Endothelial cell of umbilical vein (primary cell): ENCODE results near the gene COX8C. TPM values are rescaled to one million over a fixed set of nuclear protein-coding genes. Genes with fewer than 3 reads are reported as not detected.

Experiments
- BruUV-seq: library from RNA; stranded (reverse); fragments of 400-500 nt; replicated peaks from 2 replicates; lab custom pipeline; 2021; lab: Mats Ljungman, UMichigan
- CTCF ChIA-PET: fragments of 300-600, 350-600 bp; sonication (Branson Sonifier 250); formaldehyde crosslinking; loops from one replicate; lab custom pipeline; 2021; ENCODE audit warnings: antibody characterized with exemption, inconsistent platforms; lab: Charles Lee
- POLR2A ChIA-PET: fragments of 300-600, 350-600 bp; sonication (Branson Sonifier 250); formaldehyde crosslinking; loops from one replicate; lab custom pipeline; 2021; ENCODE audit warnings: antibody characterized with exemption, inconsistent platforms; lab: Charles Lee
- DNase-seq: peaks from one replicate; pipeline ENCODE4 v3.0.0-alpha.2; 2011; ENCODE audit warnings: low read depth, low spot score
- FAIRE-seq: peaks from 2 replicates; lab custom pipeline; 2011; peaks lifted over from hg19 to GRCh38; lab: Jason Lieb, UNC
- H2AFZ ChIP-seq: 2 replicates; pipeline ENCODE4 v1.6.0; 2012; ENCODE audit warnings: low read depth, low read length, control low read depth, inconsistent platforms
- H3K27ac ChIP-seq: 2 replicates; pipeline ENCODE4 v1.5.1; 2011; ENCODE audit warnings: low read depth, mild to moderate bottlenecking, control low read depth, low read length, moderate library complexity; ENCODE audit not compliant: insufficient read depth
- H3K27me3 ChIP-seq, 2 experiments: 2 replicates each; pipeline versions ENCODE4 v1.6.0 to v1.6.1; 2011; ENCODE audit warnings: low read length in 2 of 2, mixed read lengths in 1 of 2; ENCODE audit not compliant: control insufficient read depth in 2 of 2, insufficient read depth in 2 of 2
- H3K36me3 ChIP-seq, 2 experiments: 2 replicates in 1 of 2; 3 replicates in 1 of 2; pipeline ENCODE4 v1.5.1; 2011; ENCODE audit warnings: low read length in 2 of 2, mild to moderate bottlenecking in 1 of 2, moderate library complexity in 1 of 2; ENCODE audit not compliant: control insufficient read depth in 2 of 2, insufficient read depth in 2 of 2; ENCODE audit errors: extremely low read depth in 1 of 2
- H3K4me1 ChIP-seq: 3 replicates; pipeline ENCODE4 v1.5.1; 2011; ENCODE audit warnings: mild to moderate bottlenecking, low read length; ENCODE audit not compliant: control insufficient read depth, insufficient read depth; ENCODE audit errors: extremely low read depth
- H3K4me2 ChIP-seq: 2 replicates; pipeline ENCODE4 v1.6.1; 2011; ENCODE audit warnings: low read length, control low read depth, mixed read lengths; ENCODE audit not compliant: insufficient read depth
- H3K4me3 ChIP-seq, 3 experiments: fragments of 200-600 bp in 1 of 3; sonication (generic), shearing (Covaris generic) in 1 of 3; replicated peaks in 1 of 3; 2 replicates each; pipeline ENCODE4 v1.5.1; 2011 to 2016; ENCODE audit warnings: control low read depth in 3 of 3, low read length in 3 of 3, mild to moderate bottlenecking in 2 of 3, inconsistent platforms in 1 of 3, low read depth in 1 of 3, moderate library complexity in 1 of 3; ENCODE audit not compliant: insufficient read depth in 1 of 3
- H3K79me2 ChIP-seq: 2 replicates; pipeline ENCODE4 v1.6.0; 2012; ENCODE audit warnings: low read length, inconsistent platforms; ENCODE audit not compliant: control insufficient read depth, insufficient read depth
- H3K9ac ChIP-seq: replicated peaks from 2 replicates; pipeline ENCODE3; 2011; ENCODE audit warnings: low read length, control low read depth; ENCODE audit not compliant: insufficient read depth; ENCODE audit errors: extremely low read depth
- H3K9me1 ChIP-seq: replicated peaks from 3 replicates; pipeline ENCODE4 v1.6.0; 2011; ENCODE audit warnings: mild to moderate bottlenecking, low read length; ENCODE audit not compliant: control insufficient read depth, insufficient read depth; ENCODE audit errors: extremely low read depth
- H3K9me3 ChIP-seq: replicated peaks from 2 replicates; pipeline ENCODE4 v1.5.1; 2012; ENCODE audit warnings: low read length, inconsistent platforms; ENCODE audit not compliant: control insufficient read depth, insufficient read depth
- H4K20me1 ChIP-seq: replicated peaks from 2 replicates; pipeline ENCODE3; 2011; ENCODE audit warnings: mild to moderate bottlenecking, low read length; ENCODE audit not compliant: control insufficient read depth, insufficient read depth; ENCODE audit errors: extremely low read depth
- EZH2 ChIP-seq: IDR thresholded peaks from 2 replicates; pipeline ENCODE4 v1.6.1; 2012; ENCODE audit warnings: borderline replicate concordance, low read depth, mild to moderate bottlenecking, moderate library complexity, low read length, inconsistent platforms; ENCODE audit not compliant: severe bottlenecking
- FOS ChIP-seq: IDR thresholded peaks from 2 replicates; pipeline ENCODE4 v1.6.1; 2011; ENCODE audit warnings: mild to moderate bottlenecking, low read length, moderate library complexity, borderline replicate concordance; ENCODE audit not compliant: insufficient read depth
- GATA2 ChIP-seq: IDR thresholded peaks from 2 replicates; pipeline ENCODE4 v1.7.0; 2011; ENCODE audit warnings: low read depth, mild to moderate bottlenecking, moderate library complexity, mixed read lengths, low read length; ENCODE audit not compliant: insufficient read length, insufficient read depth
- JUN ChIP-seq: IDR thresholded peaks from 2 replicates; pipeline ENCODE4 v1.6.1; 2011; ENCODE audit warnings: borderline replicate concordance, low read depth; ENCODE audit not compliant: insufficient read length, insufficient read depth
- MYC ChIP-seq: IDR thresholded peaks from one replicate; pipeline ENCODE4 v1.6.1; 2011; ENCODE audit warnings: mild to moderate bottlenecking, low read depth, low read length
- POLR2A ChIP-seq: IDR thresholded peaks from 2 replicates; pipeline ENCODE4 v1.6.1; 2012; ENCODE audit warnings: low read depth, mild to moderate bottlenecking, control low read depth, low read length
- POLR2AphosphoS5 ChIP-seq: IDR thresholded peaks from 2 replicates; pipeline ENCODE4 v1.6.1; 2012; ENCODE audit warnings: low read depth, mild to moderate bottlenecking, control low read depth, low read length, moderate library complexity; ENCODE audit not compliant: insufficient read depth
- dilution Hi-C: fragments of 300-500 bp; cut with MboI; formaldehyde crosslinking; loops from one replicate; pipeline ENCODE4 v1.15.0; 2019; ENCODE audit warnings: low sequenced_read_pairs; ENCODE audit not compliant: extremely low pct_ligation_motif_present
- intact Hi-C: fragments of 100-400 bp; cut with micrococcal nuclease; formaldehyde crosslinking; loops from one replicate; pipeline ENCODE4 v1.10.0; 2022
- polyA plus RNA-seq, 4 experiments: library from polyadenylated mRNA; depleted of rRNA in 3 of 4; stranded (reverse) in 3 of 4; unstranded in 1 of 4; fragments of >200 nt; gene quantifications; 2 replicates each; pipeline versions ENCODE4 v1.2.1 to v1.2.3, GENCODE V29; 2011 to 2012; ENCODE audit warnings: missing spikeins in 1 of 4
- total RNA-seq: library from RNA; stranded (reverse); gene quantifications from 2 replicates; pipeline ENCODE4 v1.2.3, GENCODE V29; 2021
- TF ChIP-seq, protein P1 (sequence below): IDR thresholded peaks from 2 replicates; pipeline ENCODE4 v1.6.1; 2011; ENCODE audit not compliant: insufficient read depth, insufficient read length
- TF ChIP-seq, protein P2 (sequence below), 2 donors: IDR thresholded peaks; 1 replicate in 1 of 2; 2 replicates in 1 of 2; pipeline ENCODE4 v1.5.1; 2011; ENCODE audit warnings: low read length in 2 of 2, mild to moderate bottlenecking in 2 of 2, moderate library complexity in 2 of 2, control low read depth in 1 of 2, inconsistent platforms in 1 of 2, low read depth in 1 of 2; ENCODE audit not compliant: insufficient read depth in 1 of 2; ENCODE audit errors: extremely low read depth in 1 of 2

COX8C gene
- total and polyA plus RNA-seq, 2 donors (not counting 3 experiments of a cell fraction or from before 2014, with no cell fraction given), result not detected

DNA sequence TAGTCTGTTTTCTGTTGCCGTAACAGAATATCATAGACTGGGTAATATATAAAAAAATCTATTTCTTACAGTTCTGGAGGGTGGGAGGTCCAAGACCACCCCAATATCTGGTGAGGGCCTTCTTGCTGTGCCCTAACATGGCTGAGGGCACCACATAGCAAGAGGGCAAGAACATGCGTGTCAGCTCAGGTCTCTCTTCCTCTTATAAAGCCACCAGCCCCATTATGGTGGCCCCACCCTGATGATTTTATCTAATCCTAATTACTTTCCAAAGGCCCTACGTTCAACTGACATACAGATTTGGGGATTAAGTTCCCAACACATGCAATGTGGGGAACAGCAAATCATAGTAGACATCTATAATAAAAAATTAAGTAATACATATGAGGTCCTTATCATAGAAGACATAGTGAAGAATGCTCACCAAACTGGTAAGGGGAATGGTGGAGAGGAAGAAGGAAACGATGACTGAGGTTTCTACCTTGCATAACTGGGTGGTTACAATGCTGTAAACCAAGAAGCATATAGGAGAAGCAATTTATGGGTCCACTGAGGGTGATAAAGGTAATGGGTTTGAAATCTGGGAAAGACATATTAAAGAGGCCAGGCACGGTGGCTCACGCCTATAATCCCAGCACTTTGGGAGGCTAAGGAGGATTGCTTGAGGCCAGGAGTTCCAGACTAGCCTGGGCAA, 41.1 kb upstream of the COX8C start:
- H3K4me2 ChIP-seq, result no peak overlapping the region
- dilution Hi-C loops, result no loop called here
- FAIRE-seq, result no peak
- no peak for DNase-seq
- BruUV-seq, result no TSS peak
- ChIA-PET POLR2A (no interaction called here), CTCF (interaction anchor here (1.0 kb wide), 1 partner anchor 17 kb away, joined by 3 read pairs; no protein-coding TSS in a partner anchor)
- H3K36me3 ChIP-seq, result no peaks in the 10 kb centered on the region
- H3K4me1 ChIP-seq, result peaks cover 27% of the 10 kb centered on the region
- H3K27ac ChIP-seq, result no peak overlapping the region
- H3K4me3 ChIP-seq, result no peak overlapping the region
- H3K9ac ChIP-seq, result no peak overlapping the region
- intact Hi-C loops, result no loop called here
- no peak overlapping the region for H2AFZ ChIP-seq
- peaks cover 17% of the 10 kb centered on the region for H4K20me1 ChIP-seq
- H3K9me1 ChIP-seq, result no peaks in the 10 kb centered on the region
- TF ChIP-seq POLR2AphosphoS5 (no peak), EZH2 (no peak)
- no peaks in the 10 kb centered on the region for H3K27me3 ChIP-seq
- no peaks in the 10 kb centered on the region for H3K9me3 ChIP-seq
- peaks cover 91% of the 10 kb centered on the region for H3K79me2 ChIP-seq

DNA sequence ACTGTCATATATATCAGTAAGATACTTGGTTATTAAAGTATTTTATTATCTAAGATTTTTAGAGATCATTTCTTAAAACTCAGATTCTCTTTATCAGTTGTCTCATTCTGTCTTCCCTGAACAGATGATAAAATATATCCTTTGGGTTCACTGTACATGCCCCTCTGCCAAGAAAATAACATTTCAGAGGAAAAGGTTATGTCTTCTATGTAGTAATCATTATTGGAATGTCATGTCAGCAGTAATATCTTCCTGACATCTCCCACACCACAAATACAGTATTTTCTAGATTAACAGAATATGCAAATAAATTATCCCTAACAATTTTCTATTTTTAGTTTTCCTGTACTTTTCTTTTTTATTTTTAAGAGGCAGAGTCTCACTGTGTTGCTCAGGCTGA, 40.2 kb upstream of the COX8C start:
- CTCF ChIA-PET, result interaction anchor here (0.9 to 1.0 kb wide), 2 partner anchors 8 to 11 kb away, joined by 3 read pairs; no protein-coding TSS in a partner anchor
- Histone ChIP-seq H3K27me3 (no peaks in the 10 kb centered on the region), H3K36me3 (no peaks in the 10 kb centered on the region), H3K9me3 (no peaks in the 10 kb centered on the region), H3K4me1 (peaks cover 32% of the 10 kb centered on the region), H3K4me2 (no peak overlapping the region), H3K79me2 (peaks cover 89% of the 10 kb centered on the region), H2AFZ (no peak overlapping the region), H3K27ac (no peak overlapping the region), H3K9ac (no peak overlapping the region), H4K20me1 (peaks cover 22% of the 10 kb centered on the region), H3K4me3 (no peak overlapping the region), H3K9me1 (no peaks in the 10 kb centered on the region)
- TF ChIP-seq EZH2 (no peak), POLR2A (no peak), MYC (no peak), FOS (no peak), JUN (no peak), GATA2 (no peak), POLR2AphosphoS5 (no peak)
- TF ChIP-seq, protein P1, sequence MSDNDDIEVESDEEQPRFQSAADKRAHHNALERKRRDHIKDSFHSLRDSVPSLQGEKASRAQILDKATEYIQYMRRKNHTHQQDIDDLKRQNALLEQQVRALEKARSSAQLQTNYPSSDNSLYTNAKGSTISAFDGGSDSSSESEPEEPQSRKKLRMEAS, result no peak
- TF ChIP-seq, protein P2, sequence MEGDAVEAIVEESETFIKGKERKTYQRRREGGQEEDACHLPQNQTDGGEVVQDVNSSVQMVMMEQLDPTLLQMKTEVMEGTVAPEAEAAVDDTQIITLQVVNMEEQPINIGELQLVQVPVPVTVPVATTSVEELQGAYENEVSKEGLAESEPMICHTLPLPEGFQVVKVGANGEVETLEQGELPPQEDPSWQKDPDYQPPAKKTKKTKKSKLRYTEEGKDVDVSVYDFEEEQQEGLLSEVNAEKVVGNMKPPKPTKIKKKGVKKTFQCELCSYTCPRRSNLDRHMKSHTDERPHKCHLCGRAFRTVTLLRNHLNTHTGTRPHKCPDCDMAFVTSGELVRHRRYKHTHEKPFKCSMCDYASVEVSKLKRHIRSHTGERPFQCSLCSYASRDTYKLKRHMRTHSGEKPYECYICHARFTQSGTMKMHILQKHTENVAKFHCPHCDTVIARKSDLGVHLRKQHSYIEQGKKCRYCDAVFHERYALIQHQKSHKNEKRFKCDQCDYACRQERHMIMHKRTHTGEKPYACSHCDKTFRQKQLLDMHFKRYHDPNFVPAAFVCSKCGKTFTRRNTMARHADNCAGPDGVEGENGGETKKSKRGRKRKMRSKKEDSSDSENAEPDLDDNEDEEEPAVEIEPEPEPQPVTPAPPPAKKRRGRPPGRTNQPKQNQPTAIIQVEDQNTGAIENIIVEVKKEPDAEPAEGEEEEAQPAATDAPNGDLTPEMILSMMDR (IDR thresholded peaks at IDR 0.05; ENCODE audit: extremely low read depth in 1 of 2, insufficient read depth in 1 of 2, low read depth in 1 of 2, low read length in 2 of 2), result no peak
- POLR2A ChIA-PET, result no interaction called here
- no TSS peak for BruUV-seq
- FAIRE-seq (no peak), DNase-seq (no peak)
- dilution Hi-C loops, result no loop called here
- intact Hi-C loops, result no loop called here
